Ishikawa (cell line): ENCODE measurements around the gene SLK.

Source experiments
- CEBPB ChIP-seq: IDR thresholded peaks from 2 replicates; pipeline ENCODE4 v1.6.1; 2012
- CREB1 ChIP-seq: IDR thresholded peaks from 2 replicates; pipeline ENCODE4 v1.6.1; 2012; ENCODE audit warnings: low read depth
- EP300 ChIP-seq: IDR thresholded peaks from 2 replicates; pipeline ENCODE4 v1.6.1; 2012; ENCODE audit warnings: borderline replicate concordance
- NFIC ChIP-seq: IDR thresholded peaks from 2 replicates; pipeline ENCODE4 v1.6.1; 2012
- RAD21 ChIP-seq: IDR thresholded peaks from 2 replicates; pipeline ENCODE4 v1.6.1; 2012; ENCODE audit warnings: low read depth
- TCF12 ChIP-seq: IDR thresholded peaks from 2 replicates; pipeline ENCODE4 v1.6.1; 2012; ENCODE audit warnings: low read depth

DNA sequence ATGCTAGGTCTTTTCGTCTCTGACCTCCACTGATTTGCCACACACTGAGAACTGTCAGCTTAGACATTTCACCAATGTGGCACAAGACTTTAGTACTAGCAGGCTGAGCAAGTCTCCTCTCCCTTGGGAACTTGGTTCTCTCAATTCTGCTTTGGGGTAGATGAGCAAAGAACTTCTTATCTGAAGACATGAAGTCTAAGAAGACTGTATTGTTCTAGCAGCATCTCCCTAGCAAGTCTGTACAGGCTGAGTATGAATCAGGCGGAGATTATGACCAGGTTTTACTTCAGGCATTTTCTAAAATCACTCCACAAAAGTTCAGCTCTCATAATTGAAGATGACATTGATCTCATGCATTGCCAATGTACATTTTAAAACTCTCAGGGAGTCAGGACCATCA, 25.1 kb upstream of the SLK start:
- no peak for TF ChIP-seq RAD21
- TF ChIP-seq NFIC, result no peak
- TF ChIP-seq CEBPB, result no peak
- TF ChIP-seq CREB1, result no peak
- TF ChIP-seq TCF12, result no peak
- no peak for TF ChIP-seq EP300
